HG03159 (cell line): ENCODE measurements around the gene MNX1.

Source experiments
- ATAC-seq: cut with Tn5 transposase; IDR thresholded peaks from one replicate; pipeline ENCODE4 v1.9.1; 2021; ENCODE audit warnings: mild to moderate bottlenecking, moderate library complexity; ENCODE audit not compliant: unreplicated experiment

Gene MNX1

GRCh38 chr7:156985101-156985992 is 25.1 kb downstream of the MNX1 start:
- ATAC-seq = no peak

- ATAC-seq = no peak
These were observed 26.1 kb downstream of the MNX1 start for GRCh38 chr7:156984174-156984891.

DNA sequence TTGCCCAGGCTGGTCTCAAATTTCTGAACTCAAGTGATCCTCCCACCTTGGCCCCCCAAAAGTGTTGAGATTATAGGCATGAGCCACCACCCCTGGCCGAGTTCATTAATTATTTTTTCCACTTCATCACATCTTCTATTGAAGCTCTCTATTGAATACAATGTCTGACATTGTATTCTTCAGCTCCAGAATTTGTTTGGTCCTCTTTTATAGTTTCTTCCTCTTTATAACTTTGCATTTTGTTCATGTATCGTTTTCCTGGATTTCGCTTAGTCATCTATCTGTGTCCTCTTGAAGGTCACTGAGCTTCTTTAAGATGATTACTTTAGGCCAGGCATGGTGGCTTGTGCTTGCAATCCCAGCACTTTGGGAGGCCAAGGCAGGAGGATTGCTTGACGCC is 30.8 kb downstream of the MNX1 start:
- ATAC-seq = no peak

DNA sequence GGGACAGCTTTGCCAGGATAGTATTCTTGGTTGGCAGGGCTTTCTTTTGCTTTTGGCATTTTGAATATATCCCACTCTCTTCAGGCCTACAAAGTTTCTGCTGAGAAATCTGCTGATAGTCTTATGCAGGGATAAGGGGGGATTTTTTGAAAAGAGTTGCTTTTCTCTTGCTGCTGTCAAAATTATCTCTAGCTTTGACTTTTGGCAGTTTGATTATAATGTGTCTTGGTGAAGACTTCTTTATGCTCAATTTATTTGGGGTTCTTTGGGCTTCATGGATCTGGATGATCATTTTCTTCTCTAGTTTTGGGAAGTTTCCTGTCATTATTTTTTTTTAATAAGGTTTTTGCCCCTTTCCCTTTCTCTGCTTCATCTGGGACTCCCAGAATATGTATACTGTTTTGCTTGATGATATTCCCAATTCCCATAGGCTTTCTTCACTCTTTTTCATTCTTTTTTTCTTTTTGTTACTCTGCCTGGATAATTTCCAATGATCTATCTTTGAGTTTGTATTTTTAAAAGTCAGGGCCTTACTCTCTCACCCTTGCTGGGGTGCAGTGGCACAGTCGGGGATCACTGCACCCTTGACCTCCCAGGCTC is 31.4 kb downstream of the MNX1 start:
- no peak for ATAC-seq

DNA sequence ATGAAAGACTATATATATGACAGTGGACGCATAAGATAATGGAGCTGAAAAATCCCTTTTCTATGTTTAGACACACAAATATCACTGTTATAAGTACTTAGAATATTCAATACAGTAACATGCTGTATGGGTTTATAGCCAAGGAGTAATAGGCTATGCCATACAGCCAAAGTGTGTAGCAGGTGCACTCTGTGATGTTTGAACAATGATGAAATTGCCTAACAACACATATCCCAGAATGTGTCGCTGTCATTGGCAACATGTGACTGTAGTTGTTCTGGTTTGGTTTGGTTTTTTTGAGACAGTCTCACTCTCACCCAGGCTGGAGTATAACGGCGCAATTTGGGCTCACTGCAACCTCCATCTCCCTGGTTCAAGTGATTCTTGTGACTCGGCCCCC is 34.8 kb downstream of the MNX1 start:
- no peak for ATAC-seq

DNA sequence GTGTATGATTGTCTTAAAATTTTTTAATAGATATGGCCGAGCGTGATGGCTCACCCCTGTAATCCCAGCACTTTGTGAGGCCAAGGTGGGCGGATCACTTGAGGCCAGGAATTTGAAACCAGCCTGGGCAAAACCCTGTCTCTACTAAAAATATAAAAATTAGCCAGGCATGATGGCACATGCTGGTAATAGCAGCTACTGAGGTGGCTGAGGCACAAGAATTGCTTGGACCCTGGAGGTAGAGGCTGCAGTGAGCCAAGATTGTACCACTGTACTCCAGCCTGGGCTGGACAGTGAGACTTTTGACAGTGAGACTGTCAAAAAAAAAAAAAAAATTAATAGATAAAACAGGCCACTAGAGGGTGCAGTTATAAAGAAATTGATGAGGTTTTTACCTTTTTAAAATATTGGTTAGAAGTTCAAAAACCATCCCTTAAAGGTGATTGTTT is 40.5 kb downstream of the MNX1 start:
- no peak for ATAC-seq

GRCh38 chr7:156968183-156968582 is 42.3 kb downstream of the MNX1 start:
- no peak for ATAC-seq

- no peak for ATAC-seq
These were observed 44.1 kb downstream of the MNX1 start for GRCh38 chr7:156966387-156966786.

GRCh38 chr7:156964971-156965370 is 45.5 kb downstream of the MNX1 start:
- ATAC-seq = no peak

DNA sequence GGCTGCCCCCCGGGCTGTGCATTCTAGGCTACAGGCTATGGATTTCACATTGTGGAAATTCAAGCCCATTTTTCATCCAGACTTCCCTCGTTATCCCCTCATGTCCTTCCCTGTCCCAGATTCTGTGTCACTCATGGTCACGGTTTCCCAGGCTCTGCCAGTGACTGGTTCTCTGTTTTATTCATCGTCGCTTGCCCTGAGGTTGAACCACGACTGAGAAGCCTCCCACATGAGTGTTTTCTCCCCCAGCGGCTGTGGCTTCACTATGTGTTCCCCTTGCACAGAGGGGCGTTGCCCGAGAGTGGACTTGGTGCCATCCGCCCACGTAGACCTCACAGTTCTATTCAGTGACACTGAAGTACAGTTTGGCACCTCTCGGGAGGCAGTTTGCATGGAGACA is 47.0 kb downstream of the MNX1 start:
- no peak for ATAC-seq

- no peak for ATAC-seq
These were observed 47.6 kb downstream of the MNX1 start for GRCh38 chr7:156962897-156963296.

- ATAC-seq = no peak
These were observed 48.3 kb downstream of the MNX1 start for GRCh38 chr7:156962145-156962544.

DNA sequence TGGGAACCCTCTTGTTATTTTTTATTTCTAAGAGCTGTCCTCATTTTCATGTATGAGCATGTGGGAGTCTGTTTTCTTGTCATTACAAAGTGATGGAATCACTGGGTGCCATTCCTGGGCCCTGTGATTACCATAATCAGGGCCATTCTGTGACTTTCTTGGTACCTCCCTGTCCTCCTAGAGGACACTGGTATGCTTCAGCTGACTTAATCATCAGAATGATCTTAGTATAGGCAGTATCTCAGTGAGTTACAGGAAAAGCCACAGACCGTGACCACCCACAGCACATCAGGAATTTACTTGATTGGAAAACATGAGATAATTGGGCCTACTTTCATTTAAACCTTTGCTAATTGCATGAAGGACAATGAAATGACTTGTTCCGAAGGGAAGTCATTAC is 53.7 kb downstream of the MNX1 start:
- ATAC-seq = no peak

DNA sequence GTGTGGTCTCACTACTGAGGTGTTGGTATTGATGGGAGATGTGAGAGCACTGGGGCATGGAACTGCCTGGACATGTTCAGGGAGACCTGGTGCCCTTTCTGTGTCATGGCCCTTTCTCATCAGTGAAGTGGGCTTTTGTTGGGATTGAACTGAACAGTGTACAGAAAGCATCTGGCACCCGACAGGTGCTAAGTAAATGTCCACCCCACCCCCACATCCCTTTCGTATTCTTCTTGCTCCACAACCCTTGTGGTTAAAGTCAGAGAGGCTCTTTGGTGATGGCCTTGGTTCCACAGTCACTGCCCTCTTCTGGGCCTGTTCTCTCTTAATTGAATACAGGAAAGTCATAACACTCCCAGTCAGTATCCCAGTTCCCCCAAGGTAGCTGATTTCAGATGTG is 55.5 kb downstream of the MNX1 start:
- no peak for ATAC-seq
